Progenitor cell of endocrine pancreas (in vitro differentiated cells): ENCODE data around the gene MITD1. TPM values are rescaled to one million over a fixed set of nuclear protein-coding genes. Genes with fewer than 3 reads are reported as not detected.

Experiments
- DNase-seq: peaks from one replicate; pipeline ENCODE4 v3.0.0; 2021; ENCODE audit warnings: low spot score; ENCODE audit not compliant: unreplicated experiment
- H3K27ac Mint-ChIP-seq: 2 replicates; pipeline ENCODE4 v1.8.0; 2021; ENCODE audit warnings: mild to moderate bottlenecking, moderate library complexity, mixed read lengths
- H3K27me3 Mint-ChIP-seq: 2 replicates; pipeline ENCODE4 v1.8.0; 2021; ENCODE audit warnings: mixed read lengths
- H3K36me3 Mint-ChIP-seq: 2 replicates; pipeline ENCODE4 v1.8.0; 2022; ENCODE audit warnings: mixed read lengths; ENCODE audit not compliant: insufficient read depth
- H3K4me1 Mint-ChIP-seq: 2 replicates; pipeline ENCODE4 v1.8.0; 2021; ENCODE audit warnings: low read depth, mixed read lengths
- H3K4me3 Mint-ChIP-seq: 2 replicates; pipeline ENCODE4 v1.8.0; 2021; ENCODE audit warnings: low read depth, mild to moderate bottlenecking, moderate library complexity, mixed read lengths
- H3K9me3 Mint-ChIP-seq: 2 replicates; pipeline ENCODE4 v1.8.0; 2021; ENCODE audit warnings: low read depth, mixed read lengths
- total RNA-seq: library from RNA; stranded (reverse); gene quantifications from 2 replicates; pipeline ENCODE4 v1.2.1, GENCODE V29; 2021
- TF ChIP-seq, protein P1 (sequence below): fragments of 200-600 bp; sonication (generic); IDR thresholded peaks from one replicate; pipeline ENCODE4 v1.5.0; 2021; ENCODE audit warnings: antibody characterized with exemption, mild to moderate bottlenecking; ENCODE audit not compliant: unreplicated experiment

The MITD1 gene
- total RNA-seq, 1 donor from 2014 or later, result 38.4 TPM

DNA sequence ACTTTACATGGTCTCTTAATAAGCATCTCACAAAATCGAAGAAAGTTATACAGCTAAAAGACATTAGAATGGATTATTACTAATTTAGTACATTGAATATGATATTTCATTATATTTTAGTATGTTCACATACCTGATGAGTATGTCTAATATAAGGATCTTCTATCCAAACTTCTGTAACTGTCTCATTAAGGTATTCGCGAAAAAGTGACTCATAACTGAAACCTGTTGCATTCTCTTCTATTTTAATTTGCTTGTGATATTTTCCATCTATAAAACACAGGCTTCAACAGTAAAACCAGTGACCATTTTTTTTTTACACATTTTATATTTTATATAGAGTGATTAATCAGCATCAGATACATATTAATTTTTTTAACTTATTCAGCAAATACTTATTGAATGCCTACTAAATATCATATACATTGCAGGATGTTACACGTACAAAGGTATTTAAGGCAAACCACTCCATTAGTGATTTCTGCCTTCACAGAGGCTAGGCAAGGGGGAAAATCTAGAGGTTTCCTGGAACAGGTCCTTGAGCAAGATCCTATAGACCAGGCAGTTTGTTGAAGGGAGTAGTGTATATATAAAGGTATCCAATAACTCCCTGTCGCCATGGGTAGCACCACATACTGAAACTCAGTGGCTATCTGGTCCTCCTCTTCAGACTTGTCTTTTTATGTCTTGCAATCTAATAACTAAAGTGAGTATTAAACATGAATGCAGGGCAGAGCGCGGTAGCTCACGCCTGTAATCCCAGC, 9.3 kb downstream of the MITD1 start:
- Mint-ChIP-seq H3K9me3 (no peaks in the 10 kb centered on the region), H3K27me3 (no peaks in the 10 kb centered on the region), H3K4me1 (no peaks in the 10 kb centered on the region), H3K4me3 (no peak overlapping the region), H3K27ac (no peak overlapping the region), H3K36me3 (peaks cover 4% of the 10 kb centered on the region)
- DNase-seq, result no peak
- TF ChIP-seq, protein P1, sequence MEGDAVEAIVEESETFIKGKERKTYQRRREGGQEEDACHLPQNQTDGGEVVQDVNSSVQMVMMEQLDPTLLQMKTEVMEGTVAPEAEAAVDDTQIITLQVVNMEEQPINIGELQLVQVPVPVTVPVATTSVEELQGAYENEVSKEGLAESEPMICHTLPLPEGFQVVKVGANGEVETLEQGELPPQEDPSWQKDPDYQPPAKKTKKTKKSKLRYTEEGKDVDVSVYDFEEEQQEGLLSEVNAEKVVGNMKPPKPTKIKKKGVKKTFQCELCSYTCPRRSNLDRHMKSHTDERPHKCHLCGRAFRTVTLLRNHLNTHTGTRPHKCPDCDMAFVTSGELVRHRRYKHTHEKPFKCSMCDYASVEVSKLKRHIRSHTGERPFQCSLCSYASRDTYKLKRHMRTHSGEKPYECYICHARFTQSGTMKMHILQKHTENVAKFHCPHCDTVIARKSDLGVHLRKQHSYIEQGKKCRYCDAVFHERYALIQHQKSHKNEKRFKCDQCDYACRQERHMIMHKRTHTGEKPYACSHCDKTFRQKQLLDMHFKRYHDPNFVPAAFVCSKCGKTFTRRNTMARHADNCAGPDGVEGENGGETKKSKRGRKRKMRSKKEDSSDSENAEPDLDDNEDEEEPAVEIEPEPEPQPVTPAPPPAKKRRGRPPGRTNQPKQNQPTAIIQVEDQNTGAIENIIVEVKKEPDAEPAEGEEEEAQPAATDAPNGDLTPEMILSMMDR, result no peak

DNA sequence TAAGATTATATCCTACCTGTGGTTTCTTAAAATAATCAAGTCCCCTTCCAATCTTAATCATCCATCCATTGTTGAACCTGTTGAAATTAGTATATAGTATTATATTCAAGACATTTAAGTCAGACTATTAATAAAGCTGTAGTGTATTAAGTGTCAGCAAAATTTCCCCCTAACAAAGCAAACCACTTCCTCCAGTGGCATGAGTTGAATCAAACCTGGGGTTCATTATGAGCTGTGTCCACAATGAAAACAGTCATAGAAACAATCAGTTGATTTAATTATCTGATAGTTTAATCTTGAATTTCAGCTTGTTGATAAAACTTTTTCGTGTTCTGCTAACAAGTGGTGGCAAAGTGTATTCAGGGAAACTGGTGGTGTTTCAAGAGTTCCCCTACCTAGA, 11.3 kb downstream of the MITD1 start:
- H3K27me3 Mint-ChIP-seq, result no peaks in the 10 kb centered on the region
- no peaks in the 10 kb centered on the region for H3K4me1 Mint-ChIP-seq
- no peak for DNase-seq
- H3K4me3 Mint-ChIP-seq, result no peak overlapping the region
- no peaks in the 10 kb centered on the region for H3K9me3 Mint-ChIP-seq
- no peak overlapping the region for H3K27ac Mint-ChIP-seq
- TF ChIP-seq, protein P1, result no peak
- peaks cover 7% of the 10 kb centered on the region for H3K36me3 Mint-ChIP-seq

DNA sequence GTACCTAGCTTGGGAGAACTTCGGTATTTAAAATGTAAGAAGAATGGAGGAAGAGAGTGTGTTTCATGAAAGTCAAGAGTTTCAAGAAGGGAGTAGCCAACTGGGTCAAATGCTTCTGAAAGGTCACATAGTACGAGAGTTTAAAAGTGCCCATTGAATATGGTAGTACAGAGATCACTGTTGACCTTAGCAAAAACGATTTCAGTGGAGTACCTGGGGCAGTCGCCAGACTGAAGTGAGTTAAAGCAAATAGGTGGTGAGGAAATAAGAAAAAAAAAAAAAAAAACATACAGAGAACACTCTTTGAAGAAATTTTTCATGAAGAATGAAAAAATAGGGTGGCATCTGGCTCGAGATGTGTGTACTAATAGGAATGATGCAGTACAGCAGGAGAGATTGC, 14.6 kb downstream of the MITD1 start:
- Mint-ChIP-seq H3K4me3 (no peak overlapping the region), H3K36me3 (peaks cover 8% of the 10 kb centered on the region), H3K27me3 (no peaks in the 10 kb centered on the region), H3K4me1 (no peaks in the 10 kb centered on the region), H3K27ac (no peak overlapping the region), H3K9me3 (no peaks in the 10 kb centered on the region)
- no peak for DNase-seq
- TF ChIP-seq, protein P1, result no peak

DNA sequence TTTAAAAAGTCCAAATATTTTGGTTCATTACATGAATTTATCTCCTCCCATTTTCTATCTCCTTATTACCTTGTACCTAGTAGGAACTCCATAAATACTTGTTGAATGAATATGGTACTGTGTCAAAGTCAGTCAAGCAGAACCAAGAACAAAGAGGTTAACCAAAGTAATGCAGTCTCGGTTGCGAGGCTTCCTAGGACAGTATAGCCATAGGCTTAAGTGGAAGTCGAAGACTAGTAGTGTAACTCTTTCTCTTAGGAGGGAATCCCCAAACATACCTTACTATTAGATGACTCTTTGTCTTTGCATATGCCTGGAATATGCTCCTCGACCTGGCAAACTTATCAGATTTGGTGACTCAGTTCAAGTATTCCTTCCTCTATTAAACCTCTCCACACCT, 21.3 kb downstream of the MITD1 start:
- Mint-ChIP-seq H3K36me3 (peaks cover 8% of the 10 kb centered on the region), H3K4me3 (no peak overlapping the region), H3K9me3 (no peaks in the 10 kb centered on the region), H3K27ac (no peak overlapping the region), H3K27me3 (no peaks in the 10 kb centered on the region), H3K4me1 (peaks cover 13% of the 10 kb centered on the region)
- TF ChIP-seq, protein P1, result no peak
- DNase-seq, result no peak

DNA sequence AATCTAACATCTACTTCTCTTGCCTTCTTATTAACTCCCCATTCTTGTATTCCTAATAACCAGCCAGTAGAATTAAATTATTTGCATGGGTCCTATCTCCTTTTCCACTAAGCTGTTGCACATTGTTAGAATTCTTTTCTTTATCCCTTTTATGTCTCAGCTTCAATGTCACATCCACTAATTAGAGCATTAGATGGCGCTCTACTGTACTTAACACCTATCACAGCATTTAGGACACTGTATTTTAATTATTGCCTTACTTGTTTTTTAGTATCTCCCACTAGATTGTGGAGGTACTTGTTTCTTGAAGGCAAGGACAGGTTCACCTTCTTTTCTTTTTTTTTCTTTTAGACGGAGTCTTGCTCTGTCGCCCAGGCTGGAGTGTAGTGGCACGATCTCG, 22.3 kb downstream of the MITD1 start:
- Mint-ChIP-seq H3K27ac (no peak overlapping the region), H3K4me1 (peaks cover 20% of the 10 kb centered on the region), H3K36me3 (peaks cover 6% of the 10 kb centered on the region), H3K4me3 (no peak overlapping the region), H3K9me3 (no peaks in the 10 kb centered on the region), H3K27me3 (no peaks in the 10 kb centered on the region)
- no peak for DNase-seq
- TF ChIP-seq, protein P1, result no peak
